ENCODE measurements around the gene KCNK4. TPM values are rescaled to one million over a fixed set of nuclear protein-coding genes. Genes with fewer than 3 reads are reported as not detected.

KCNK4 gene
- total and polyA plus RNA-seq, 2 of the 13 experiments (the other 11 are each of a cell fraction or from before 2014, with no cell fraction given), result not detected

DNA sequence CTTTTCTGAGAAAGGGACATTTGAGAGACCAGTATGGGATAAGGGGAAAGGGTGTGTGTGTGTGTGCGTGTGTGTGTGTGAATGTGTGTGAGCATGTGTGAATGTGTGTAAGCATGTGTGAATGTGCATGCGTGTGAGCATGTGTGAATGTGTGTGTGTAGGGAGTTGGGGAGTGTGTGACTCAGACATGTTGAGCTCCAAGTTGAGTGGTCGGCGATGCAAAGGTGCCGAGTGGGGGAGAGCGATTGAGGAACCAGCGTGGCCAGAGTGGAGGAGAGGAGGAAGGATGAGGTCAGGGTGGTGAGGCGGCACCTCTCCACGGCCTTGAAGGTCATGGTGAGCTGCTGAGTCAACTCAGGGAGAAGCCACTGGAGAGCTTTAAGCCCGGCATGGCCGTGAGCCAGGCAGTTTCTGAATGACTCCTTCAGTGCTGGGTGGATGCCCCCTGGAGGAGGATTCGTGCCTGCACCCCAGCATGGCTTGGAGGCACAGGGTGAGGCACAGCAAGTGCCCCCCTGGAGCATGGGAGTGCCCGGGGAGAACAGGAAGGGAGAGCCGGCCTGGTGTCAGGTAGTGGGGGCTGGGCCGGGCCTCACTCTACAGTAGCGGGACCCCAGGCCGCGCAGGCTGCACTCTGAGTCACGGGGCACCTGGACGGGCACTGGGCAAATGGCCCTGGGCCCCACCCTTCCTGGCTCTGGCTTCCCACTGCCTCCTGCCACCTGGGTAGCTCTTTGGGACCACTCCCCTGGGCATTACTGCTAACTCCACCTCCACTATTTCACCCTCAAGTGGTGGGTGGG is 40.7 kb downstream of the KCNK4 start (continued):
- TF ChIP-seq, protein P1, sequence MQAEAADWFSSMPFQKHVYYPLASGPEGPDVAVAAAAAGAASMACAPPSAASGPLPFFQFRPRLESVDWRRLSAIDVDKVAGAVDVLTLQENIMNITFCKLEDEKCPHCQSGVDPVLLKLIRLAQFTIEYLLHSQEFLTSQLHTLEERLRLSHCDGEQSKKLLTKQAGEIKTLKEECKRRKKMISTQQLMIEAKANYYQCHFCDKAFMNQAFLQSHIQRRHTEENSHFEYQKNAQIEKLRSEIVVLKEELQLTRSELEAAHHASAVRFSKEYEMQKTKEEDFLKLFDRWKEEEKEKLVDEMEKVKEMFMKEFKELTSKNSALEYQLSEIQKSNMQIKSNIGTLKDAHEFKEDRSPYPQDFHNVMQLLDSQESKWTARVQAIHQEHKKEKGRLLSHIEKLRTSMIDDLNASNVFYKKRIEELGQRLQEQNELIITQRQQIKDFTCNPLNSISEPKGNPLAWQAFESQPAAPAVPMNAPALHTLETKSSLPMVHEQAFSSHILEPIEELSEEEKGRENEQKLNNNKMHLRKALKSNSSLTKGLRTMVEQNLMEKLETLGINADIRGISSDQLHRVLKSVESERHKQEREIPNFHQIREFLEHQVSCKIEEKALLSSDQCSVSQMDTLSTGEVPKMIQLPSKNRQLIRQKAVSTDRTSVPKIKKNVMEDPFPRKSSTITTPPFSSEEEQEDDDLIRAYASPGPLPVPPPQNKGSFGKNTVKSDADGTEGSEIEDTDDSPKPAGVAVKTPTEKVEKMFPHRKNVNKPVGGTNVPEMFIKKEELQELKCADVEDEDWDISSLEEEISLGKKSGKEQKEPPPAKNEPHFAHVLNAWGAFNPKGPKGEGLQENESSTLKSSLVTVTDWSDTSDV (CRISPR knock-in tag; IDR thresholded peaks at IDR 0.05), result no peak
- TF ChIP-seq, protein P2, sequence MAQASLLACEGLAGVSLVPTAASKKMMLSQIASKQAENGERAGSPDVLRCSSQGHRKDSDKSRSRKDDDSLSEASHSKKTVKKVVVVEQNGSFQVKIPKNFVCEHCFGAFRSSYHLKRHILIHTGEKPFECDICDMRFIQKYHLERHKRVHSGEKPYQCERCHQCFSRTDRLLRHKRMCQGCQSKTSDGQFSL (CRISPR knock-in tag; IDR thresholded peaks at IDR 0.05), result no peak
- TF ChIP-seq JUND (CRISPR knock-in tag; IDR thresholded peaks at IDR 0.05) (no peak), PCBP1 (IDR thresholded peaks at IDR 0.05; ENCODE audit: borderline replicate concordance, low read depth, low read length) (0 out of 2 replicates have a peak, but pooled peaks have one; percentile 17), TEAD2 (CRISPR knock-in tag; IDR thresholded peaks at IDR 0.05) (no peak), SRF (IDR thresholded peaks at IDR 0.05; ENCODE audit: low read depth, low read length) (no peak), SRSF1 (optimal IDR thresholded peaks at IDR 0.05; ENCODE audit: low read depth, low read length) (peak; percentile 49), KLF16 (CRISPR knock-in tag; IDR thresholded peaks at IDR 0.05) (no peak), EHMT2 (IDR thresholded peaks at IDR 0.05; ENCODE audit: borderline replicate concordance, low read depth, low read length) (no peak), MAZ (IDR thresholded peaks at IDR 0.05; ENCODE audit: borderline replicate concordance, low read depth, low read length) (no peak), MAZ (CRISPR knock-in tag; IDR thresholded peaks at IDR 0.05; ENCODE audit: low read depth) (0 out of 2 replicates have a peak, but pooled peaks have one; percentile 39), ZNF138 (CRISPR knock-in tag; IDR thresholded peaks at IDR 0.05; ENCODE audit: low read depth) (no peak), SP1 (IDR thresholded peaks at IDR 0.05) (no peak), SP1 (CRISPR knock-in tag; IDR thresholded peaks at IDR 0.05) (no peak), HOXD1 (CRISPR knock-in tag; IDR thresholded peaks at IDR 0.05) (no peak), MIER2 (CRISPR knock-in tag; IDR thresholded peaks at IDR 0.05) (no peak)
- TF ChIP-seq, protein P3, sequence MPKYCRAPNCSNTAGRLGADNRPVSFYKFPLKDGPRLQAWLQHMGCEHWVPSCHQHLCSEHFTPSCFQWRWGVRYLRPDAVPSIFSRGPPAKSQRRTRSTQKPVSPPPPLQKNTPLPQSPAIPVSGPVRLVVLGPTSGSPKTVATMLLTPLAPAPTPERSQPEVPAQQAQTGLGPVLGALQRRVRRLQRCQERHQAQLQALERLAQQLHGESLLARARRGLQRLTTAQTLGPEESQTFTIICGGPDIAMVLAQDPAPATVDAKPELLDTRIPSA (CRISPR knock-in tag; IDR thresholded peaks at IDR 0.05; ENCODE audit: borderline replicate concordance), result no peak
- TF ChIP-seq, protein P4, sequence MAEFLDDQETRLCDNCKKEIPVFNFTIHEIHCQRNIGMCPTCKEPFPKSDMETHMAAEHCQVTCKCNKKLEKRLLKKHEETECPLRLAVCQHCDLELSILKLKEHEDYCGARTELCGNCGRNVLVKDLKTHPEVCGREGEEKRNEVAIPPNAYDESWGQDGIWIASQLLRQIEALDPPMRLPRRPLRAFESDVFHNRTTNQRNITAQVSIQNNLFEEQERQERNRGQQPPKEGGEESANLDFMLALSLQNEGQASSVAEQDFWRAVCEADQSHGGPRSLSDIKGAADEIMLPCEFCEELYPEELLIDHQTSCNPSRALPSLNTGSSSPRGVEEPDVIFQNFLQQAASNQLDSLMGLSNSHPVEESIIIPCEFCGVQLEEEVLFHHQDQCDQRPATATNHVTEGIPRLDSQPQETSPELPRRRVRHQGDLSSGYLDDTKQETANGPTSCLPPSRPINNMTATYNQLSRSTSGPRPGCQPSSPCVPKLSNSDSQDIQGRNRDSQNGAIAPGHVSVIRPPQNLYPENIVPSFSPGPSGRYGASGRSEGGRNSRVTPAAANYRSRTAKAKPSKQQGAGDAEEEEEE (CRISPR knock-in tag; IDR thresholded peaks at IDR 0.05; ENCODE audit: borderline replicate concordance), result no peak
- TF ChIP-seq, protein P5, sequence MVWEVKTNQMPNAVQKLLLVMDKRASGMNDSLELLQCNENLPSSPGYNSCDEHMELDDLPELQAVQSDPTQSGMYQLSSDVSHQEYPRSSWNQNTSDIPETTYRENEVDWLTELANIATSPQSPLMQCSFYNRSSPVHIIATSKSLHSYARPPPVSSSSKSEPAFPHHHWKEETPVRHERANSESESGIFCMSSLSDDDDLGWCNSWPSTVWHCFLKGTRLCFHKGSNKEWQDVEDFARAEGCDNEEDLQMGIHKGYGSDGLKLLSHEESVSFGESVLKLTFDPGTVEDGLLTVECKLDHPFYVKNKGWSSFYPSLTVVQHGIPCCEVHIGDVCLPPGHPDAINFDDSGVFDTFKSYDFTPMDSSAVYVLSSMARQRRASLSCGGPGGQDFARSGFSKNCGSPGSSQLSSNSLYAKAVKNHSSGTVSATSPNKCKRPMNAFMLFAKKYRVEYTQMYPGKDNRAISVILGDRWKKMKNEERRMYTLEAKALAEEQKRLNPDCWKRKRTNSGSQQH (CRISPR knock-in tag; IDR thresholded peaks at IDR 0.05; ENCODE audit: low read depth), result no peak
- TF ChIP-seq, protein P6, sequence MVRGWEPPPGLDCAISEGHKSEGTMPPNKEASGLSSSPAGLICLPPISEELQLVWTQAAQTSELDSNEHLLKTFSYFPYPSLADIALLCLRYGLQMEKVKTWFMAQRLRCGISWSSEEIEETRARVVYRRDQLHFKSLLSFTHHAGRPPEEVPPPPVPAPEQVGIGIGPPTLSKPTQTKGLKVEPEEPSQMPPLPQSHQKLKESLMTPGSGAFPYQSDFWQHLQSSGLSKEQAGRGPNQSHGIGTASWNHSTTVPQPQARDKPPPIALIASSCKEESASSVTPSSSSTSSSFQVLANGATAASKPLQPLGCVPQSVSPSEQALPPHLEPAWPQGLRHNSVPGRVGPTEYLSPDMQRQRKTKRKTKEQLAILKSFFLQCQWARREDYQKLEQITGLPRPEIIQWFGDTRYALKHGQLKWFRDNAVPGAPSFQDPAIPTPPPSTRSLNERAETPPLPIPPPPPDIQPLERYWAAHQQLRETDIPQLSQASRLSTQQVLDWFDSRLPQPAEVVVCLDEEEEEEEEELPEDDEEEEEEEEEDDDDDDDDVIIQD (CRISPR knock-in tag; IDR thresholded peaks at IDR 0.05; ENCODE audit: low read depth), result no peak

Measured in HepG2 (cell line).